ENCODE data around the gene NR3C2. TPM values are rescaled to one million over a fixed set of nuclear protein-coding genes. Genes with fewer than 3 reads are reported as not detected.

NR3C2 gene
- polyA plus RNA-seq, 1 donor from 2014 or later, result 0.06 TPM

- Histone ChIP-seq H3K4me3 (ENCODE audit: low read length) (no peak overlapping the region), H3K27ac (ENCODE audit: low read length) (no peak overlapping the region)
Observed at GRCh38 chr4:148203056-148203898, 238.9 kb downstream of the NR3C2 start.

More at GRCh38 chr4:148203056-148203898, 238.9 kb downstream of the NR3C2 start:
- no peaks in the 10 kb centered on the region for H3K79me2 ChIP-seq (replicated peaks; ENCODE audit: insufficient read depth, low read length)
- H3K27me3 ChIP-seq (ENCODE audit: insufficient read depth, low read depth, low read length), result peaks cover 73% of the 10 kb centered on the region
- H3K9ac ChIP-seq (ENCODE audit: low read length), result no peak overlapping the region
- TF ChIP-seq SMC3 (conservative IDR thresholded peaks at IDR 0.05; ENCODE audit: poor library complexity) (no peak), EZH2 (IDR thresholded peaks at IDR 0.05; ENCODE audit: borderline replicate concordance, insufficient read depth, low read length, poor library complexity, severe bottlenecking) (no peak), EP300 (conservative IDR thresholded peaks at IDR 0.05; ENCODE audit: poor library complexity, severe bottlenecking) (no peak), CTCF (IDR thresholded peaks at IDR 0.05; ENCODE audit: poor library complexity, severe bottlenecking) (no peak), REST (IDR thresholded peaks at IDR 0.05; ENCODE audit: borderline replicate concordance) (no peak), TAF1 (IDR thresholded peaks at IDR 0.05; ENCODE audit: low read depth) (no peak), MXI1 (conservative IDR thresholded peaks at IDR 0.05; ENCODE audit: poor library complexity, severe bottlenecking) (no peak), POLR2AphosphoS5 (IDR thresholded peaks at IDR 0.05) (no peak), RAD21 (conservative IDR thresholded peaks at IDR 0.05) (no peak)
- no peak overlapping the region for H3K4me2 ChIP-seq (ENCODE audit: low read length)
- no peaks in the 10 kb centered on the region for H3K9me2 ChIP-seq (ENCODE audit: insufficient read depth, low read length)
- no peaks in the 10 kb centered on the region for H3F3A ChIP-seq (ENCODE audit: insufficient read depth, low read length, poor library complexity, severe bottlenecking)
- H3K36me3 ChIP-seq (ENCODE audit: insufficient read depth, low read length), result no peaks in the 10 kb centered on the region
- H4K20me1 ChIP-seq (ENCODE audit: insufficient read depth), result no peaks in the 10 kb centered on the region
- H2AFZ ChIP-seq (ENCODE audit: low read depth, low read length), result no peak overlapping the region
- H3K9me3 ChIP-seq (ENCODE audit: low read length), result no peaks in the 10 kb centered on the region

Data from neural cell (in vitro differentiated cells).